Activated CD8-positive, alpha-beta T cell treated with anti-CD3 and anti-CD28 coated beads, Interleukin-2, amount 10 ng/mL, durations not matched to agents 7 days and 5 days (primary cell): ENCODE measurements around the gene ATP5PO. TPM values are rescaled to one million over a fixed set of nuclear protein-coding genes. Genes with fewer than 3 reads are reported as not detected.

Source experiments
- ATAC-seq: fragments of 150-1000 bp; cut with Tn5 transposase; one replicate; pipeline ENCODE4 v1.10.0; 2021; ENCODE audit warnings: moderate library complexity
- CTCF ChIA-PET: fragments of 350-600 bp; sonication (Branson Sonifier 250); formaldehyde crosslinking; loops from one replicate; lab custom pipeline; 2021; ENCODE audit warnings: antibody characterized with exemption; lab: Charles Lee
- POLR2A ChIA-PET: fragments of 350-600 bp; sonication (Branson Sonifier 250); formaldehyde crosslinking; loops from one replicate; lab custom pipeline; 2021; ENCODE audit warnings: antibody characterized with exemption; lab: Charles Lee
- DNase-seq: peaks from one replicate; pipeline ENCODE4 v3.0.0-alpha.2; 2020
- H3K27ac Mint-ChIP-seq: one replicate; pipeline ENCODE4 v1.8.0; 2021; ENCODE audit warnings: mild to moderate bottlenecking, mixed read lengths
- H3K27me3 Mint-ChIP-seq: one replicate; pipeline ENCODE4 v1.8.0; 2021; ENCODE audit warnings: low read depth, mixed read lengths
- H3K36me3 Mint-ChIP-seq: one replicate; pipeline ENCODE4 v1.8.0; 2021; ENCODE audit warnings: low read depth, mixed read lengths
- H3K4me1 Mint-ChIP-seq: one replicate; pipeline ENCODE4 v1.8.0; 2021; ENCODE audit warnings: low read depth, mixed read lengths
- H3K4me3 Mint-ChIP-seq: one replicate; pipeline ENCODE4 v1.8.0; 2021; ENCODE audit warnings: mild to moderate bottlenecking, mixed read lengths
- H3K9me3 Mint-ChIP-seq: one replicate; pipeline ENCODE4 v1.8.0; 2022; ENCODE audit warnings: mixed read lengths; ENCODE audit not compliant: insufficient read depth
- total RNA-seq, 2 experiments: library from RNA; stranded (reverse); gene quantifications; one replicate each; pipeline ENCODE4 v1.2.3, GENCODE V29; 2021

Gene ATP5PO, protein sequence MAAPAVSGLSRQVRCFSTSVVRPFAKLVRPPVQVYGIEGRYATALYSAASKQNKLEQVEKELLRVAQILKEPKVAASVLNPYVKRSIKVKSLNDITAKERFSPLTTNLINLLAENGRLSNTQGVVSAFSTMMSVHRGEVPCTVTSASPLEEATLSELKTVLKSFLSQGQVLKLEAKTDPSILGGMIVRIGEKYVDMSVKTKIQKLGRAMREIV
- 100 to 1,000 TPM; 229 to 231 TPM for total RNA-seq

DNA sequence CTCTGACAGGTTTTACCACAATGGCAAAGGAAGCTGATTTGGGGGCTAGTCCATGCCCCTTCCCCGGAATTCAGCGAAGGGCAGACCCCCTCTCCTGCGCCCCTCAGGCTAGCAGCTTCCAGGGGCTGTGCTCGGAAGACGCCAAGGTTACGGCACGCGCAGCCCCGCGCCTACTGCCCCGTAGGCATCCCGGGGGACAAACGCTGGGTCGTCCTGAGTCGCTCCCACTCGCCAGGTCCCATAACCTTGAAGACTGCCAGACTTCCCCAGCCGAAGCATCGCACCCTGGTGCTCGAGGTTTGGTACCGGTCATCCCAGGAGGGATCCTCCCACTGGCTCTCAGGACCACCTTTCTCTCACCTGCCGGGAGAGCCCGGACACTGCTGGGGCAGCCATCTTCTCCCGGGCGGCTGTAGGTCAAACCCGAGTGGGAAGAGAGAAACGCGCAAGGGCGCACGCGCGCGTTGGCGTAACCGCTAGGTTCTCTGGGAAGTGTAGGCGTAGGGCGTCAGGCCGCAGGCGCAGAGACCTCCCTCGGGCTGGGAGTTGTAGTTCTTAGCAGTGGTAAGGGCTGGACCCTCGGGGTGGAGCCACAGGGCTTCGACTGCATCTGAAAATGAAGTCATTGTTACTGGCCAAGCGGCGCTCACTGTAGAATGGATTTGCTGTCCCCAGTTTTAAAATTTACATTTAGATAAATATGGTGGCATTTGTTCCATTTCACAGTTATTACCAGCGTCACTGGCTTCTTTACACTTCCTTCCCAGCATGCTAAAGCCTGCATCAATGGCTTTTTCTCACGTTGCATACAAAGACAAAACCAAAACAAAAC is at the start of gene ATP5PO:
Gene ATP5PO, minus strand, starts transcription at position 437 of the 832 bp plus-strand sequence. Its CDS starts 41 bp downstream, at position 396.
- peak; percentile 100 for ATAC-seq
- Mint-ChIP-seq H3K27ac (peak within 1 kb of the TSS; percentile 95), H3K4me3 (peak within 1 kb of the TSS; percentile 96), H3K4me1 (peaks cover 36% of the 10 kb centered on the region), H3K36me3 (peaks cover 30% of the 10 kb centered on the region), H3K9me3 (no peaks in the 10 kb centered on the region), H3K27me3 (no peaks in the 10 kb centered on the region)
- CTCF ChIA-PET = interaction anchor here (0.9 to 2.8 kb wide), 4 partner anchors 8 to 446 kb away, joined by 3 to 18 read pairs (median 7); no protein-coding TSS in a partner anchor
- DNase-seq = peak; percentile 98
- POLR2A ChIA-PET = interaction anchor here (0.6 to 1.5 kb wide), 3 partner anchors 14 to 137 kb away, joined by 3 to 7 read pairs (median 3); no protein-coding TSS in a partner anchor

DNA sequence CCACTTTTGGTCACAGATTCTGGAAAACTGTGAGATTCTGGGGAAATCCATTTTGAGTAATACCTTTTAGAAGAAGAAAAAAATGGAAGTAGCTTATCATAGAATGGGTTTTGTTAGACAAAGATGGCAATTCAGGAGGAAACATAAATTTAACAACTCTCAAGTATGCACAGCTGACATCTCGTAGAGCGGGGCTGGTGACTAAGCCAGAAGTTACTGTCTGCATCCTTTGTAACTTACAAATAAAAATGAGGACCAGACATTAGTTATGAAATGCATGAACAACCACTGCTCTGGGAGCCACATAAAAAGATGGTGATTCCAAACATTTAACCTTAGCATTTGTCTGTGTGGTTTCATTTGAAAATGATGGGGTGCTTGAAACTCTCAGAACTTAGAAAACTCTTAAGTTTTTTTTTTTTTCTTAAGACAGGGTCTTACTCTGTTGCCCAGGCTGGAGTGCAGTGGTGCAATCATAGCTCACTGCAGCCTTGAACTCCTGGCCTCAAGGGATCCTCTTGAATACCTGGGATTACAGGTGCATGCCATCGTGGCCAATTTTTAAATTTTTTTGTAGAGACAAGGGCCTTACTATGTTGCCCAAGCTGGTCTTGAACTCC is 49.2 kb upstream of the ATP5PO start:
- Mint-ChIP-seq H3K4me1 (peaks cover 8% of the 10 kb centered on the region), H3K4me3 (no peak overlapping the region), H3K27ac (no peak overlapping the region), H3K36me3 (peaks cover 62% of the 10 kb centered on the region), H3K27me3 (no peaks in the 10 kb centered on the region), H3K9me3 (peaks cover 7% of the 10 kb centered on the region)
- DNase-seq (no peak), ATAC-seq (no peak)
- ChIA-PET CTCF (no interaction called here), POLR2A (interaction anchor here (2.2 kb wide), 1 partner anchor 16 kb away, joined by 7 read pairs; no protein-coding TSS in a partner anchor)

DNA sequence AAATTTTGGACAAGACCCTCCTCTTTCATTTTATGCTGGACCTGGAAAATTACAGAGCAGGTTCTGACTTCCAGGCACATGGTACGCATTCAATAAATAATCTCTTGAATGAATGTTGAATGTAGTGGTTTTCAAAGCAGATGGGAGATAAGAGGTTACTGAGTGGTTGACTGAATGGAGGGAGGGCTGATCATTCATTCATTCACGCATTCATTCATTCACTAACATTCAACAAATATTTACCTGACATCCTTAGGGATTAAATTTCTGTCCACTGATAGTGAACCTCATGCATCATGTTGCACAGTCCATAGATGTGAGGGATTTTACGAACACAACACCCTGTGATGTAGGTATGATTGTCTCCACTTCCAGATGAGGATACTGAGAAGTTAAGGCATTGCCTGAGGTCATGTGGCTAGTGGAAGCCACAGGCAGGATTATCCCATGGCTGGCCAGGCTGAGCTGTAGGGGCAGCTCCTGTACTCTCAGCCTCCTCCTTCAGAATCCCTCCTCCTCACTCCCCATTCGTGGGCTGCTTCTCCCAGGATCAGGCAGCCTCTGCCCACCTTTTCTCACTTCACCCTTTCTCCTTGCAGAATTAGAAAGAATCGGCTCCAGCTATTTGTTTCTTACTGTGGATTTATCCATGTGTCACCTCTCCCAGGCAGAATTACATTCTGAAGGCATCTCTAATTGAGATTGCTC is 48.4 kb upstream of the ATP5PO start:
- H3K9me3 Mint-ChIP-seq = peaks cover 15% of the 10 kb centered on the region
- H3K27me3 Mint-ChIP-seq = no peaks in the 10 kb centered on the region
- no peak overlapping the region for H3K4me3 Mint-ChIP-seq
- peaks cover 8% of the 10 kb centered on the region for H3K4me1 Mint-ChIP-seq
- ATAC-seq = no peak
- POLR2A ChIA-PET = interaction anchor here (2.2 kb wide), 1 partner anchor 15 kb away, joined by 7 read pairs; no protein-coding TSS in a partner anchor
- H3K27ac Mint-ChIP-seq = no peak overlapping the region
- DNase-seq = no peak
- CTCF ChIA-PET = no interaction called here
- H3K36me3 Mint-ChIP-seq = peaks cover 60% of the 10 kb centered on the region

DNA sequence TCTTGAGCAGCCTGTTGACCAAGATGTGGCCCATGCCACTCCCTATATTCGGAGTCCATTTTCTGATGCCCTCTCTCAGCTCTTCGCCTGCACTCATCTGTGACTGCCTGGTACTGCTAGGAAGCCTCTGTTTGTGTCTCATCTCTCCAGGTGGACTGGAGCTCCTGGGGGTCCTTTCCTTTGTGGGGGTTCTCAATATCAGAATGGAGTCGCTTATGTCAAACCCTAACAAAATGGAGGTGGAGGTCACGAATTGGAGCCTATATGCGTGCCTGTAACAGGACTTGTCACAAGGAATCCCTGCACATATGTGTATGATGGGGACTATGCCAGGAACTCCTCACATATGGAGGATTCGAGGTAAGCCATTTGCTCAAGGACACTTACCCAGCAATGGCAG is 46.7 kb upstream of the ATP5PO start:
- ChIA-PET CTCF (interaction anchor here (0.8 to 3.1 kb wide), 5 partner anchors 8 to 385 kb away, joined by 3 to 9 read pairs (median 4); no protein-coding TSS in a partner anchor), POLR2A (interaction anchor here (2.0 kb wide), 1 partner anchor 13 kb away, joined by 6 read pairs; no protein-coding TSS in a partner anchor)
- no peak for ATAC-seq
- Mint-ChIP-seq H3K27me3 (no peaks in the 10 kb centered on the region), H3K4me3 (no peak overlapping the region), H3K9me3 (peaks cover 25% of the 10 kb centered on the region), H3K27ac (no peak overlapping the region), H3K36me3 (peaks cover 67% of the 10 kb centered on the region), H3K4me1 (peaks cover 4% of the 10 kb centered on the region)
- DNase-seq = no peak

DNA sequence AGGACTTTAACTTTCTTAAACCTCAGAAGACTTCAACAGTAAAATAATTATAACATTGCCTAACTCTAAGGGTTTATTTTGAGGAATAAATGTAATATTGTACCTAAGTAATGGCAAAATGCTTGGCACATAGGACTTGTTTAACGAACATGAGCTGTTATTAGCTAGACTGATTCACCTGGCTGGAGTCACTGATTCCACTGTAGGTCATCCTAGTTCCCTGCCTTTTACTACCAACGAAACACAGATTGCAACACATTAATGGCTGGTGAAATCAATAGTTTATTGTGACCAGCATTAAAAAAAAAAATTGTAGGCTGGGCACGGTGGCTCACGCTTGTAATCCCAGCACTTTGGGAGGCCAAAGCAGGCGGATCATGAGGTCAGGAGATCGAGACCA is 45.5 kb upstream of the ATP5PO start:
- POLR2A ChIA-PET = interaction anchor here (2.0 kb wide), 1 partner anchor 15 kb away, joined by 6 read pairs; no protein-coding TSS in a partner anchor
- ATAC-seq (no peak), DNase-seq (no peak)
- Mint-ChIP-seq H3K27me3 (no peaks in the 10 kb centered on the region), H3K4me1 (peaks cover 4% of the 10 kb centered on the region), H3K9me3 (peaks cover 25% of the 10 kb centered on the region), H3K27ac (no peak overlapping the region), H3K4me3 (no peak overlapping the region), H3K36me3 (peaks cover 73% of the 10 kb centered on the region)
- CTCF ChIA-PET = interaction anchor here (1.1 to 3.1 kb wide), 4 partner anchors 10 to 57 kb away, joined by 3 to 11 read pairs (median 7); no protein-coding TSS in a partner anchor

DNA sequence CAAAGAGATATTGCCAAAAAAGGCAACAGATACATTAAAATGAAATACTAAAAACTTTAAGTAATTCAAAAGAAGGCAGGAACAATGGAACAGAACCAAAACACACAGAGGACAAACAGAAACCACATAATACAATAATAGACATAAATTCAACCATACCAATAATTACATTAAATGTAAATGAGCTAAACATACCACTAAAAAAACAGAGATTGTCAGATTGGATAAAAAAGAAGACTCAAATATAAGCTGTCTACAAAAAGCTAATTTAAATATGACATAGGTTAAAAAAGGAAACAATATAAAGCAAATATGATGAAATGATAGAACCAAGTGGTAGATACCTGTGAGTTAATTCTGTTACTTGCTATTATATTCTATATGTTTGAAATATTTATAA is 44.1 kb upstream of the ATP5PO start:
- H3K36me3 Mint-ChIP-seq = peaks cover 77% of the 10 kb centered on the region
- no peaks in the 10 kb centered on the region for H3K27me3 Mint-ChIP-seq
- H3K9me3 Mint-ChIP-seq = peaks cover 25% of the 10 kb centered on the region
- DNase-seq (no peak), ATAC-seq (no peak)
- H3K27ac Mint-ChIP-seq = no peak overlapping the region
- no peak overlapping the region for H3K4me3 Mint-ChIP-seq
- H3K4me1 Mint-ChIP-seq = peaks cover 12% of the 10 kb centered on the region
- ChIA-PET CTCF (interaction anchor here (1.3 to 2.8 kb wide), 3 partner anchors 8 to 35 kb away, joined by 4 to 11 read pairs (median 5); no protein-coding TSS in a partner anchor), POLR2A (interaction anchor here (0.8 to 2.1 kb wide), 3 partner anchors 10 to 28 kb away, joined by 3 to 7 read pairs (median 7); no protein-coding TSS in a partner anchor)

DNA sequence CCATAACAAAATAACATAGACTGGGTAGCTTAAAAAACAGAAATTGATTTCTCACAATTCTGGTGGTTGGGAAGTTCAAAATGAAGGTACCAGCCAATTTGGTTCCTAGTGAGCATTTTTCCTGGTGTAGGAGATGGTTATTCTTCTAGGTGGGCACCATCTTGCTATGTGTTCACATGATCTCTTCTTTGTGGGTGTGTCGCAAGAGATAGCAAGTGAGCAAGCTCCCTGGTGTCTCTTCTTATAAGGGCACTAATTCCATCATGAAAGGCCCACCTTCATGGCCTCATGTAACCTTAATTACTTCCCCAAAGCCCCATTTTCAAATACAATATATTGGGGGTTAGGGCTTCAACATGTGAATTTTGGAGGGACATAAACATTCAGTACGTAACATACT is 38.8 kb upstream of the ATP5PO start:
- Mint-ChIP-seq H3K9me3 (peaks cover 19% of the 10 kb centered on the region), H3K27me3 (no peaks in the 10 kb centered on the region), H3K4me1 (peaks cover 43% of the 10 kb centered on the region), H3K27ac (no peak overlapping the region), H3K4me3 (no peak overlapping the region), H3K36me3 (peaks cover 70% of the 10 kb centered on the region)
- CTCF ChIA-PET = interaction anchor here (1.0 to 1.1 kb wide), 3 partner anchors 16 to 30 kb away, joined by 3 to 5 read pairs (median 4); no protein-coding TSS in a partner anchor
- ATAC-seq (no peak), DNase-seq (peak; percentile 6)
- POLR2A ChIA-PET = no interaction called here

DNA sequence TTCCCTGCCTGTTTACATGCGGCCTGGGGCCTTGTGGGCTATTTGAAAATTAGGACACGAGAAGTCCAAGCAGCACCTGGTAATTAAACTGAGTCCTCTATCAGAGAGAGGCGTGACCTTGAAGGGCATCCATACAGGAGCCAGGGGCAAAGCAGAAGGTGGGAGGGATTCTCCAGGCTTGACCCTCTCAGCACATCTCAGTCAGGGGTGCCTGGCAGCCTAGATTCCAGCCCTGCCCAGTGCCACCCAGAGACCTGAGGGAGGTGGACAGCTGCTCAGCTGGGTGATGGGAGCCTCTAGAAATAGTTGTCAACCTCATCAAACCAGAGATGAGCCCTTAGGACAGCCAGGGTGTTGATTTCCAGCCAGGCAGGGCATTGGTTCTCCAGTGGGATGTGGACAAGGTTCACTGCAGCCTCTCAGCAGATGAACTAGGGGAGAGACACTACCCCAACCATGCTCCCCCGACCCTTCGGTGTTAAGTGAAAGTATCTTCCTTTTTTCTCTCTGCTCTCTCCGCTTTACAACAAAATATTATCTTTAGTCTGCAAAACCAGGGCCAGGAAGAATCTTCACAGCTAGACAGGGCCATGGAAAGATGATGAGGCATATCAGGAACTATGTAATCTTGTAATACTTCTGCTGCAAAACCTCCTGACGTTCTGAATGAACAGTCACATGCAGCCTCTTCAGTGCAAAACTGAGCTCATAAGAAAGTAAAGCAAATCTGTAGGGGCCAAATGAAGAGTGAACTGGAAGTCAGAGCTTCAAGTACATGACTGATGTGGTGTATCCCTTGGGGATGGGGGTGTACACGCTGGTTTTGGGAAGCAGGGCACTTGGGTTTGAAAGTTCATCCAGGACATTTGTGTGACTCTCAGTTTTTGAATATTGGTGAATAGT is 35.9 kb upstream of the ATP5PO start:
- Mint-ChIP-seq H3K4me3 (peak overlapping the region; percentile 61), H3K27ac (peak overlapping the region; percentile 69), H3K9me3 (peaks cover 5% of the 10 kb centered on the region), H3K4me1 (peaks cover 72% of the 10 kb centered on the region), H3K27me3 (no peaks in the 10 kb centered on the region), H3K36me3 (peaks cover 61% of the 10 kb centered on the region)
- ChIA-PET POLR2A (interaction anchor here (1.4 to 1.7 kb wide), 2 partner anchors 24 to 123 kb away, joined by 4 to 8 read pairs; no protein-coding TSS in a partner anchor), CTCF (interaction anchor here (0.6 to 2.0 kb wide), 5 partner anchors 18 to 397 kb away, joined by 3 to 7 read pairs (median 3); no protein-coding TSS in a partner anchor)
- ATAC-seq (no peak), DNase-seq (peak; percentile 20)

DNA sequence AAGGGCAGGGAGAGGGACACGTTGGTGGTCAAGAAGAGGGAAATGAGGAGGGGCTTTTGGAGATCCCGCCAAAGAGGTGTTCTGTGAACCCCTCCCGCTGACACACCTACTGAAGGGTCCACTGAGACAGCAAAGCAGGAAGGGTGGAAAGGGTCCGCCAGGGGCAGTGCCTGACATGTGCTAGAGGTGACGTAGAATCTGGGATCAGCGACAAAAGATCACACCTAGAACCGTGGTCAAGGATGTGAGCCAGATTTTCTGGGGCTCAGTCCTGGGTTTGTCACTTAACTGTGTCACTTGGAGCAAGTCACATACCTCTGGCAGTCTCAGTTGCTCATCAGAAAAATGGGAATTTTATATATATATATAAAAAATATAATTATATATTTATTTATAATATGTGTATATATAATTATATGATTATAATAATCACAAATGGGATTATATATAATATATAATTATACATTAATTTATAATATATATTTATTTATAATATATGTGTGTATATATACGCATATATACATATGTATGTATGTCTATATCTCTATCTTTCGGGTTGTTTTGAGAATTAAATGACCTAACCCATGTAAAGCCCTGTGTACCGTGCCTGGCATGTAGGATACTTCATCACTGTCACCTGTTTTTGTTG is 35.0 kb upstream of the ATP5PO start:
- CTCF ChIA-PET = interaction anchor here (0.6 to 5.3 kb wide), 8 partner anchors 10 to 398 kb away, joined by 3 to 49 read pairs (median 12); partner anchors contain the start of genes MRPS6 and SLC5A3
- peaks cover 79% of the 10 kb centered on the region for H3K4me1 Mint-ChIP-seq
- ATAC-seq = no peak
- peak overlapping the region; percentile 63 for H3K4me3 Mint-ChIP-seq
- peaks cover 5% of the 10 kb centered on the region for H3K9me3 Mint-ChIP-seq
- peaks cover 63% of the 10 kb centered on the region for H3K36me3 Mint-ChIP-seq
- POLR2A ChIA-PET = interaction anchor here (0.7 to 4.1 kb wide), 10 partner anchors 9 to 136 kb away, joined by 3 to 224 read pairs (median 19); partner anchors contain the start of genes MRPS6 and SLC5A3
- peak; percentile 37 for DNase-seq
- no peaks in the 10 kb centered on the region for H3K27me3 Mint-ChIP-seq
- H3K27ac Mint-ChIP-seq = peak overlapping the region; percentile 98
